ENCODE measurements around the gene RAB40C.

RAB40C gene

GRCh38 chr16:651844-652243, 62.0 kb downstream of the RAB40C start:
- H3K4me3 ChIP-seq (ENCODE audit: low read length): no peak overlapping the region

DNA sequence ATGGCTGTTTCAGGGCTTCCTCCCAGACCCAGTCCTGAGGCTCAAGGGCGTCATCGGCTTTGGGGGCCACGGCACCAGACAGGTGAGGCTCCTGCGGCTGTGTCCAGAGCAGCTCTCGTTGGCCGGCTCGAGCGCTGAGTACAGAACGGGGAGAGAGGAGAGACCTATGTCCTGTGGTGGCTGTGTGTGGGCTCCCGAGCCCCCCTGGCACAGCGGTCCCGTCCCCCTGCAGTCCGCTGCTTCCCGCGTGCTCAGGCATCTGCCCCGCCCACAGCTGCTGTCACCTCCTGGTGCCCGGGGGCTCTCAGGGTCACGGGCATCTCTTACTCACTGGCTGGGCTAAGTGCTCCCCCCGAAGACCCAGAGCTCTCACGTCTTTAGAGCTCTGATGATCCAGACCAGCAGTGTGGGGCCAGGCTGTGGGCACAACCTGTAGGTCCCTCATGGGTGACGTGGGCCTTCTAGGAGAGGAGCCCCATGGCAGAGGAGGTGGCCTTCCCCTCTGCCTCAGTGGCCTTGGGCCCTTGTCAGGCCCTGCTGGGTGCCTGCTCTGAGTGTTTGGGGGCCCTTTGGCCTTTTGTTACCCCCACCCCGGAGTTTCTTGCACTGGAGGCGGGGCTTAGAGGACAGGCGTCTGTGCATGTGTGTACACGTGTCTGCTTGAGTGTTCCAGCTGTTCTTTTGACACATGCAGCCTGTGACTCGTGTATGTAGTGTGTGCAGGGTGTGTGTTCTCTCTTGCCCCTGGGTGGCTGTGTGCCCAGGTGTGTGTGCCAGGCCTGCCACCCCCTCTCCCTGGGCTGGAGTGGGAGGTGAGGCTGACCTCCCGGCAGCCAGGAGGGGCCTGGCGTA, 62.8 kb downstream of the RAB40C start:
- no peak overlapping the region for H3K4me3 ChIP-seq (ENCODE audit: low read length)
- peaks cover 12% of the 10 kb centered on the region for H3K4me1 ChIP-seq (ENCODE audit: control insufficient read depth, insufficient read depth, low read length)
- H3K9ac ChIP-seq (ENCODE audit: low read length): no peak overlapping the region
- H3K27me3 ChIP-seq (ENCODE audit: control insufficient read depth, insufficient read depth, low read length): no peaks in the 10 kb centered on the region
- H3K27ac ChIP-seq (ENCODE audit: low read depth, low read length): no peak overlapping the region
- no peaks in the 10 kb centered on the region for H3K36me3 ChIP-seq (ENCODE audit: control insufficient read depth, insufficient read depth, low read length)

More at GRCh38 chr16:651844-652243, 62.0 kb downstream of the RAB40C start:
- Histone ChIP-seq H3K27me3 (ENCODE audit: control insufficient read depth, insufficient read depth, low read length) (no peaks in the 10 kb centered on the region), H3K36me3 (ENCODE audit: control insufficient read depth, insufficient read depth, low read length) (no peaks in the 10 kb centered on the region), H3K9ac (ENCODE audit: low read length) (no peak overlapping the region), H3K27ac (ENCODE audit: low read depth, low read length) (no peak overlapping the region), H3K4me1 (ENCODE audit: control insufficient read depth, insufficient read depth, low read length) (peaks cover 12% of the 10 kb centered on the region)

DNA sequence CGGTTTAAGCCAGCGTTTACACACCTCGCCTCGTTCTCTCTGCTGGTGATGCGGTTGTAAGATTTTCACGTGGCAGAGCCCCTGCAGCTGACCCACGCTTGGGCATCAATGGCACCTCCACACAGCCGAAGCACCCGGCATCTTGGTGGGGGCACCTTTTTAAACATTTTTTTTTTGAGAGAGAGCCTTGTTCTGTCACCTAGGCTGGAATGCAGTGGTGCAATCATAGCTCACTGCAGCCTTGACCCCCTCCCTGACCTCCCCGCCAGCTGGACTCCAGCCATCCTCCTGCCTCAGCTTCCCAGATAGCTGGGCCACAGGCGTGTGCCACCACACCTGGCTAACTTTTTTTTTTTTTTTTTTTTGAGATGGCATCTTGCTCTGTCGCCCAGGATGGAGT, 64.2 kb downstream of the RAB40C start:
- no peak overlapping the region for H3K27ac ChIP-seq (ENCODE audit: low read depth, low read length)
- H3K4me1 ChIP-seq (ENCODE audit: control insufficient read depth, insufficient read depth, low read length): peaks cover 3% of the 10 kb centered on the region
- H3K4me3 ChIP-seq (ENCODE audit: low read length): no peak overlapping the region
- no peak overlapping the region for H3K9ac ChIP-seq (ENCODE audit: low read length)
- H3K27me3 ChIP-seq (ENCODE audit: control insufficient read depth, insufficient read depth, low read length): no peaks in the 10 kb centered on the region
- no peaks in the 10 kb centered on the region for H3K36me3 ChIP-seq (ENCODE audit: control insufficient read depth, insufficient read depth, low read length)

DNA sequence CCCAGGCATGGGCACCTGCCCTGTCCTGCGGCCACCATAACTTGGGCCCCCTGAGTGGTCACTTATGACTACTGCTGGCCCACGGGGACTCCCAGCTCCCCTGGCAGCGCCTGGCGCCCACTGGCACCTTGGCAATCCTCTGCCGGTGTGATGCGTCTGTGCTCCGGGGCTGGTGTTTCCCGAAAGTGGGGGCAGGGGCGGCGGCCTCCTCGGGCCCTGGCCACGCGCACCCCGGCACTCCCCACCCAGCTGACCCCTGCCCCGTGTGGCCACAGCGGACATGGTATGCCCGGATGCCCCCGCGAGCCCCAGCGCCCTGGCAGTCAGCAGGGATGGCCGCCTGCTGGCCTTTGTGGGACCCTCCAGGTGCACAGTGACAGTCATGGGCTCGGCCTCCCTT, 67.6 kb downstream of the RAB40C start:
- H3K27ac ChIP-seq (ENCODE audit: low read depth, low read length): no peak overlapping the region
- H3K9ac ChIP-seq (ENCODE audit: low read length): no peak overlapping the region
- no peaks in the 10 kb centered on the region for H3K36me3 ChIP-seq (ENCODE audit: control insufficient read depth, insufficient read depth, low read length)
- H3K27me3 ChIP-seq (ENCODE audit: control insufficient read depth, insufficient read depth, low read length): no peaks in the 10 kb centered on the region
- H3K4me1 ChIP-seq (ENCODE audit: control insufficient read depth, insufficient read depth, low read length): peaks cover 12% of the 10 kb centered on the region
- no peak overlapping the region for H3K4me3 ChIP-seq (ENCODE audit: low read length)

DNA sequence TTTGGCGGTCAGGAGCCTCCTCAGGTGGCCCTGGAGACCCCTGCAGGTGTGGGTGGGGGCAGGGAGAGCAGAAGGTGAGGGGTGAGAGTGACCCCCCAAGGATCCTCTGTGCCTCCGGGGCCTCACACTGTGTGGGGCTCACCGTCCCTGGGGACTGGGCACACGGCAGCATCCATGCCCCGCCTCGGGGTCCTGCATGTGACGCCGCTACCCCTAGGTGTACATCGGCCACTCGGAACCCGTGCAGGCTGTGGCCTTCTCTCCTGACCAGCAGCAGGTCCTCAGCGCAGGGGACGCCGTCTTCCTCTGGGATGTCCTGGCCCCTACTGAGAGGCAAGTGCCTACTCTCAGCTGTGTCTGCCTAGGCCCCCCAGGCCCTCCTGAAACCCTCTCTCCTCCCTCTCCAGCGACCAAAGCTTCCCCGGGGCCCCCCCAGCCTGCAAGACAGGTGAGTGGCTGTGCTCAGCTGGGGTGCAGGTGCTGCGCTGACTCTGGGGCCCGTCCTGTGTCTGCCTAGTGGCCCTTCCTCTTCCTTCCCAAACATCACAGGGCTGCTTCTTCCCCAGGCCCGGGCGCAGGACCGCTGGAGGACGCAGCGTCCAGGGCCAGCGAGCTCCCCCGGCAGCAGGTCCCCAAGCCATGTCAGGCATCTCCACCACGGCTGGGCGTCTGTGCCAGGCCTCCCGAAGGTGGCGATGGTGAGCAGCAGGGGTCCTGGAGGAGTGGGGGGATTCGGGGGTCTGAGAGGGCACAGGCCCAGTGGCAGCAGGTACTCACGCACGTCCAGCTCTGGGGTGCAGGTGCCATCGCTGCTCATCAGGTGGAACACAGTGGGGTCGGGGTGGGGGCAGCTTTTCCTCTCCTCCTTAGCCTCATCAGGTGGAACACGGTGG, 69.1 kb downstream of the RAB40C start:
- H3K36me3 ChIP-seq (ENCODE audit: control insufficient read depth, insufficient read depth, low read length): no peaks in the 10 kb centered on the region
- no peak overlapping the region for H3K27ac ChIP-seq (ENCODE audit: low read depth, low read length)
- no peak overlapping the region for H3K4me3 ChIP-seq (ENCODE audit: low read length)
- peaks cover 12% of the 10 kb centered on the region for H3K4me1 ChIP-seq (ENCODE audit: control insufficient read depth, insufficient read depth, low read length)
- H3K27me3 ChIP-seq (ENCODE audit: control insufficient read depth, insufficient read depth, low read length): no peaks in the 10 kb centered on the region
- H3K9ac ChIP-seq (ENCODE audit: low read length): no peak overlapping the region

DNA sequence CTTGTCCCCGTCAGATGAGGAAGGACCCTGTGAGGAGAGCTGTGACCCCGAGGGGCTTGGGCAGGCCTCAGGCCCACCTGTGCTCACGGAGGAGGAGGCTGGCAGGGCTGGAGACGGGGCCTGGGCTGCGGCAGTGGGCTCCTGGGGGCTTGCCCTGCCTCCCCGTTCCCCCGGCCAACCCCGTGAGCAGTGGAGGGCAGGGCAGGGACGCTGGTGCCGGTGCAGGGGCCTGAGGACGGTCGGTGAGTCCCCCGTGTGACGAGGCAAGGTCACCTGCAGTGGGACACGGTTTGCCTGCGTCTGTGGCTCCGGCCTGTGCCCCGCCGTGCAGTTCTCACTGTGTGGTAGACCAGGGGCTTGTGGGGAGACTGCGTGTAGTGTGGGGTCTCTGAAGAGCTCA, 69.8 kb downstream of the RAB40C start:
- peaks cover 12% of the 10 kb centered on the region for H3K4me1 ChIP-seq (ENCODE audit: control insufficient read depth, insufficient read depth, low read length)
- H3K27me3 ChIP-seq (ENCODE audit: control insufficient read depth, insufficient read depth, low read length): no peaks in the 10 kb centered on the region
- no peak overlapping the region for H3K9ac ChIP-seq (ENCODE audit: low read length)
- no peak overlapping the region for H3K4me3 ChIP-seq (ENCODE audit: low read length)
- no peak overlapping the region for H3K27ac ChIP-seq (ENCODE audit: low read depth, low read length)
- no peaks in the 10 kb centered on the region for H3K36me3 ChIP-seq (ENCODE audit: control insufficient read depth, insufficient read depth, low read length)

GRCh38 chr16:660132-660458, 70.2 kb downstream of the RAB40C start:
- H3K9ac ChIP-seq (ENCODE audit: low read length): no peak overlapping the region
- H3K36me3 ChIP-seq (ENCODE audit: control insufficient read depth, insufficient read depth, low read length): no peaks in the 10 kb centered on the region
- H3K27me3 ChIP-seq (ENCODE audit: control insufficient read depth, insufficient read depth, low read length): no peaks in the 10 kb centered on the region
- peaks cover 12% of the 10 kb centered on the region for H3K4me1 ChIP-seq (ENCODE audit: control insufficient read depth, insufficient read depth, low read length)
- peak overlapping the region; percentile 76 for H3K27ac ChIP-seq (ENCODE audit: low read depth, low read length)
- H3K4me3 ChIP-seq (ENCODE audit: low read length): peak overlapping the region; percentile 52

GRCh38 chr16:660459-661183, 70.8 kb downstream of the RAB40C start:
- Histone ChIP-seq H3K27ac (ENCODE audit: low read depth, low read length) (peak overlapping the region; percentile 76), H3K36me3 (ENCODE audit: control insufficient read depth, insufficient read depth, low read length) (no peaks in the 10 kb centered on the region), H3K27me3 (ENCODE audit: control insufficient read depth, insufficient read depth, low read length) (no peaks in the 10 kb centered on the region), H3K9ac (ENCODE audit: low read length) (no peak overlapping the region), H3K4me1 (ENCODE audit: control insufficient read depth, insufficient read depth, low read length) (peaks cover 12% of the 10 kb centered on the region), H3K4me3 (ENCODE audit: low read length) (peak overlapping the region; percentile 52)

- Histone ChIP-seq H3K27ac (ENCODE audit: low read depth, low read length) (peak overlapping the region; percentile 58), H3K4me3 (ENCODE audit: low read length) (peak overlapping the region; percentile 51), H3K36me3 (ENCODE audit: control insufficient read depth, insufficient read depth, low read length) (no peaks in the 10 kb centered on the region), H3K4me1 (ENCODE audit: control insufficient read depth, insufficient read depth, low read length) (peaks cover 12% of the 10 kb centered on the region), H3K27me3 (ENCODE audit: control insufficient read depth, insufficient read depth, low read length) (no peaks in the 10 kb centered on the region), H3K9ac (ENCODE audit: low read length) (no peak overlapping the region)
These were observed 71.4 kb downstream of the RAB40C start for GRCh38 chr16:661184-661821.

DNA sequence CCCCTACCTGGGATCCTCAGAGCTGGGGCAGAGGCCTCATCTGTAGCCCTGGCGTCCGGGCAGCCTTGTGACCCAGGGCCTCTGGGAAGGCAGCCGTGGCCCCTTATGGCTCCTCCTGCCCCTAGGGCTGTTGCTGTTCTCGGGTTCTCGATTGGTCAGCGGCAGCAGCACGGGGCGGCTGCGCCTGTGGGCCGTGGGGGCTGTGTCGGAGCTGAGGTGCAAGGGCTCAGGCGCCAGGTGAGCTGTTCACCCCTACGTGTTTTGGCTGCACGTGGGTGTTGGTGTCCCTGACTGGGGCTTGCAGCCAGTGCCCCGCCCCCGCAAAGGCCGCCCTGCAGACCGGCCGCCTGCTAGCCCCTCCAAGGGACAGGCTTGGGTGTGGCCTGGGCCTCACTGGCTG, 72.2 kb downstream of the RAB40C start:
- Histone ChIP-seq H3K9ac (ENCODE audit: low read length) (no peak overlapping the region), H3K36me3 (ENCODE audit: control insufficient read depth, insufficient read depth, low read length) (no peaks in the 10 kb centered on the region), H3K27me3 (ENCODE audit: control insufficient read depth, insufficient read depth, low read length) (no peaks in the 10 kb centered on the region)

DNA sequence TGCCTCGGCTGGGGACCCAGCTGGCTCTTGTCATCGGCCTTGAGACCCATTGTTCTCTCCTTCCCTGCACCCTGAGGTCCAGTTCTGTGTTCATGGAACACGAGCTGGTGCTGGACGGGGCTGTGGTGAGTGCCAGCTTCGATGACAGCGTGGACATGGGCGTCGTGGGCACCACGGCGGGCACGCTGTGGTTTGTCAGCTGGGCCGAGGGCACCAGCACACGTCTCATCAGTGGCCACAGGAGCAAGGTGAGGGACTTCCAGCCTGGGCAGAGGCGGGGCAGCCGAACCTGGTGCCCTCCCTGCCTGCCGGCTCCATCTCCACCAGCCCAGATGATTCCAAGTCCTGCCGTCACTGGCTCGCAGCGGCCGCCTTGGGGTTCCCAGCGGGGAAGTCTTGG, 72.7 kb downstream of the RAB40C start:
- H3K36me3 ChIP-seq (ENCODE audit: control insufficient read depth, insufficient read depth, low read length): no peaks in the 10 kb centered on the region

More for the DNA sequence above, 72.2 kb downstream of the RAB40C start:
- Histone ChIP-seq H3K4me1 (ENCODE audit: control insufficient read depth, insufficient read depth, low read length) (peaks cover 12% of the 10 kb centered on the region), H3K4me3 (ENCODE audit: low read length) (no peak overlapping the region), H3K27ac (ENCODE audit: low read depth, low read length) (no peak overlapping the region)

DNA sequence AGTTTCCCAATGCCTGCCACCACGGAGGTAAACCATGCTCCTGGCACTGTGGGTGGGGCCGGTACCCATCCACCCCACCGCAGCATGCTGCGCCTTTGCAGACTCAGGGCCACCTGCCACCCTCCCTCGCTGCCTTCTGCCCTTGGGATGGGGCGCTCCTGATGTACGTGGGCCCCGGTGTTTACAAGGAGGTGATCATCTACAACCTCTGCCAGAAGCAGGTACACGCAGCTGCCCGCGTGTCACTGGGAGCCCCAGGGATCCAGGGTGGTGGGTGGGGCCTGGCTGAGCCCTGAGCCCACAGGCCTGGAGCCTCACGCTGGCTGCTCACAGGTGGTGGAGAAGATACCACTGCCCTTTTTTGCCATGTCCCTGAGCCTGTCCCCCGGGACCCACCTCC, 76.7 kb downstream of the RAB40C start:
- Histone ChIP-seq H3K4me1 (ENCODE audit: control insufficient read depth, insufficient read depth, low read length) (peaks cover 8% of the 10 kb centered on the region), H3K9ac (ENCODE audit: low read length) (no peak overlapping the region), H3K36me3 (ENCODE audit: control insufficient read depth, insufficient read depth, low read length) (peaks cover 13% of the 10 kb centered on the region), H3K4me3 (ENCODE audit: low read length) (no peak overlapping the region), H3K27me3 (ENCODE audit: control insufficient read depth, insufficient read depth, low read length) (no peaks in the 10 kb centered on the region), H3K27ac (ENCODE audit: low read depth, low read length) (no peak overlapping the region)

More for the DNA sequence above, 72.7 kb downstream of the RAB40C start:
- H3K4me3 ChIP-seq (ENCODE audit: low read length): no peak overlapping the region
- no peak overlapping the region for H3K27ac ChIP-seq (ENCODE audit: low read depth, low read length)
- H3K9ac ChIP-seq (ENCODE audit: low read length): no peak overlapping the region
- peaks cover 15% of the 10 kb centered on the region for H3K4me1 ChIP-seq (ENCODE audit: control insufficient read depth, insufficient read depth, low read length)
- H3K27me3 ChIP-seq (ENCODE audit: control insufficient read depth, insufficient read depth, low read length): no peaks in the 10 kb centered on the region

Measured in rectal smooth muscle tissue (tissue), 1 donor.